NCI-H128 (cell line): ENCODE results near the gene KIF5C.

Experiments
- DNase-seq: peaks from one replicate; lab custom pipeline; 2025; ENCODE audit not compliant: unreplicated experiment; lab: John Stamatoyannopoulos, UW

Gene KIF5C

DNA sequence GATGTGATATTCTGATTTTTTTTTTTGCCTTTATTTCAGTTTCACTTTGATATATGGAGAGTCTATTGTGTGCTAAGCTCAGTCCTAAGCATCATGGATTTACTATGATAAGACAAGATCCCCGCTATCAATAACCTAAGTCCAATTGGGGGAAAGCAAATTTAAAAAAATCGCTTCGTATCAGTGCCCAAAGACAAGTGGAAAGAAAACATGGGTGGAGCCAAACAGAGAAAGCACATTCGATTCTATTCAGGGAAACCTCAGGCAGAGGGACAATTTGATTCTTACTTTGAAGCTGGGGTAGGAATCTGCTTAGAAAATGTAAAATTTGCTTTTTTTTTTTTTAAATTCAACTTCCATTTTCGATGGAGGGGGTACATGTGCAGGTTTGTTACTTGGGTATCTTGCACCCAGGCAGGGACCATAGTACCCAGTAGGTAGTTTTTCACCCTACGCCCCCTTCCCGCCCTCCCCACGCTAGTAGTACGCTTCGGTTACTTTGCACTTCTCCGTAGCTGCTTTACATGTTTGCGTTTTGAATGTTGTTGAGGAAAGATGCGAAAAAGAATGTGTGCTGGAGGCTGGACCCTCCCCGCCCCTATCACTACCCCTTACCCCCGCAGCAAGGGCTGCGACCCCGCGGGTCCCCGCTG is 12.4 kb downstream of the KIF5C start:
- DNase-seq = no peak

DNA sequence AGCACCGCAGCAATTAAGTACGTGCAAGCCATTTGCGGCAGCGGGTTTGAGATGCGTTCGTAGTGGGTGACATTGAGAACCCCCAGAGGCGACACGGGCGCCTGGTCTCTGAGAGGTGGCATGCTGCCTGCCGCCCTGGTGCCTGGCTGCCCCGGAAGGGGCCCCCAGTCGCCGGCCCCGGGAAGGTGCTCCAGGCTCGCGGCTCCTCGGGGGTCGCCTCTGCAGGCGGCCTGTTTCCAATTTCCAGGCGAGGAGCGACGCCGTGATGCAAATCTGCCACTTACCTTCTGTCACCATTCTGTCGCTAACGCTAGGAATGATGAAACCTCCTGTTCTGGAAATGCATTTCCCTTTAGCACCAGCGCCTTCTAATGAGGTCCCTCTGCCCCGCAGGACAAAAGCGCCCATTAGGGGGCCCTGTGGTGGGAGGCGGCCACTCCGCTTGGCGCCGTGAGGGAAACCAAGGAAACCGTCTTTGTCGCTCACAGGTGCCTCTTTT is 13.0 kb downstream of the KIF5C start:
- DNase-seq = no peak

DNA sequence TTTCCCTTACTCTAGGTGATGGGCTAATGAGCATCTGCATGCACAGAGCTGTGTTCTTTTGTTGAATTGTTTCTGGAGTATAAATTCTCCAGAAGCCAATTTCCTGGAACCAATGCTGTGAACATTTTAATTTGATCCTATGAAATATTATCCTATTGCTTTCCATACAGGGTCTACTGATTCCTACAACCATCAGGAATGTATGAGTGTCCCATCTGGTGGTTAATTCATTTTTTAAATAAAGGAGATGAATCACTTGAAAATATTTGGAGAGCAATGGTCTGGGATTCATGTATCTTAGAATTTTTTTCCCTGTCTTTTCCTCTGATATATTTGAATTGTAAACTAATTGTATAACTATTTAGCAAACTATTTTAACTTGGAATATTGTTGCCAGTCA is 14.0 kb downstream of the KIF5C start:
- DNase-seq = no peak

GRCh38 chr2:148893906-148894305 is 18.9 kb downstream of the KIF5C start:
- DNase-seq = no peak

GRCh38 chr2:148896136-148896535 is 21.1 kb downstream of the KIF5C start:
- peak; percentile 24 for DNase-seq

DNA sequence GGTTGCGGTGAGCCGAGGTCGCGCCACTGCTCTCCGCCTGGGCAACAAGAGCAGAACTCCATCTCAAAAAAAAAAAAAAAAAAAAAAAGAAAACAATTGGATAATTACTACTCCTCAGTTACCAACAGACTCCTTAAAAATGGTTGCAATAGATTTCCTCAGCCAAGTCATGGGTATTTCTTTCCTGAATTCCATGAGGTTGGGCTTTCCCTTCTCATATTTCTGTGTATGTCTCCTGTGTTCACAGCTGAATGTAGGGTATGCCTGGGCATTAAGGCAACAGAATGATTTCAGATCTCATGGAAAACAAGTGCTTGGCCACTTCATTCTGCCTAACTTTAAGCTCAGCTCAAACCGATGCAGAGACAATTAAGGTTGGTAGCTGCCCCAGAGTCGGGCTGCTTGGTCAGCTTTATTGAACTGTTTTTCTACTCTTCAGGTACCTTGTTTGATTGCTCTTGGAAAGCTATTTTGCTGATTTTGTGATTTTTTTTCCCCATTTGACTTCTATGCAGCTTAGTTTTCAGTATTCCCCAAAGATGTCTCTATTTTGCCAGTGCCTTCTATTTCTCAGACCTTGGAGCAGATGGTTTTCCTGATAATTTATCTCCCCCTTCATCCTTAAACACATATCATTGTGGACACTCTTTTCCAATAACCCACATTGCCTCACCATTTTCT is 24.8 kb downstream of the KIF5C start:
- no peak for DNase-seq

GRCh38 chr2:148900350-148900837 is 25.4 kb downstream of the KIF5C start:
- DNase-seq = no peak

DNA sequence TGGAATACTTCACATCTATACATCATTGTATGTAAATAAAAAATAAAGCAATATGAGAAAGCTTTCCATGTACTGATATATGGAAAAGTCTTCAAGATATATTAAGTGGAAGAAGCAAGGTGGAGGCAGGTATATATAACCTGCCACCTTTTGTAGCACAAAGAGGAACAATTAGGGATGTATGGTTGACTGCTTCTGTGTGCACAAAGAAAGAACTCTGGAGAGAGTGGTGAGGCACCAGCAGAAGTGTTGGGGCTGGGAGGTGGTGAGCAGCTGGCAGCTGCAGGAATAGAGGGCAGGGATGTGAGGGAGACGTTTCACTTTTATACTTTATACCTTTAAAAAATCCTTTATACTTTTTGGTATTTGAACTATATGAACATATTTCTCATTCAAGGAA is 26.1 kb downstream of the KIF5C start:
- DNase-seq = peak; percentile 30

DNA sequence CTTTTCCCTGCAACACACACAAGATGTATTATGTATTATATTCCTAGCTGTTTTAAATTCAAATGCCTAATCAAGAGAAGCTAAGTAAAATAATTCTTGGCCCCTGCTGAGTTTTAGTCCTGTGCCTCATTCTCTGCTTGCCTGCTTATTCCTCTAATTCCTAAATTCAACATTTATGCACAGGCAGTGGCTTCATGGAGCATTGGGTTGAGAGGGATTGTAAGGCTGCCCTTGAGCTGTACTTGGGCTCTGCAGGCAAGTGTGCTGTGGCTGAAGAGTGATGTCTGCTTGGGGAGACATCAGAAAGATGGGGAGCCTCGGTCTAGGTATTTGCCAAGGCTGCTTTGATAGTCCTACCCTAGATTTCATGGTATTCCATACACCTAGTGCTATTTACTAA is 27.8 kb downstream of the KIF5C start:
- DNase-seq = no peak

DNA sequence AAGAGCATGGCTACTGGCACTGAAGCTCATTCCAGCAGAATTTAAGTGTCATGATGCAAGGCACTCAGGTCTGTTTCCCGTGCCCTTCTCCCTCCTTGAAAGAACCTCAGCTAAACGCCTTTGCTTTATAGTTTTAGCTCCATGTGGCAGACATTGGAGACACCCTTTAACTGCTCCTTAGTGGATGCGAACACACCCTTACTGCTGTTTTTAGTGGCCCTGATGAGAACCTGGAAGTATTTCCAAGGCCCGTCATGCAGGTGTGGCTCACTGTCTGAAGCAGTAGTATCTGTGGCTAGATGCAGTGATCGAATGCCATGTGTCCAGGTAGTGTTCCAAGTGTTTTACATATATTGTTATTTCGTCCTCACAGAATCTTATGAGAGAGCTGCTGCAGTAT is 28.3 kb downstream of the KIF5C start:
- DNase-seq = no peak

- DNase-seq = no peak
Observed at GRCh38 chr2:148903979-148904378, 29.0 kb downstream of the KIF5C start.

DNA sequence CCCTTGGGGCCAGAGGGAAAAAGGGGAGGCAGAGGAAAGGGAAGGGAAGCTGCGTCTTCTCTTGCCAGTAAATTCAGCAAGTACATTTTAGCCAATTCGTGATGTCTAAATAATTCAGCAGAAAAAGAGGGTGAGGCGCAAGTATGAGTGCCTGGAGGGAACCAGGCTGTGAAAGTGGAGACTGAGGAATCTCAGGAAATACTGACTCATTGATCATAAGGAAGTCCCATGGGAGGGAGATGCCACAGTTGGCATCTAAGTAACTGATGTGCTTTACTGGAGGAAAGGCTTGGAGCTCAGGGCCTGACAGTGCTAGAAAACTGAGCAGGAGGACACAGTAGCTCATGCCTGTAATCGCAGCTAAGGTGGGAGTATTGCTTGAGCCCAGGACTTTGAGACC is 31.1 kb downstream of the KIF5C start:
- DNase-seq = no peak

DNA sequence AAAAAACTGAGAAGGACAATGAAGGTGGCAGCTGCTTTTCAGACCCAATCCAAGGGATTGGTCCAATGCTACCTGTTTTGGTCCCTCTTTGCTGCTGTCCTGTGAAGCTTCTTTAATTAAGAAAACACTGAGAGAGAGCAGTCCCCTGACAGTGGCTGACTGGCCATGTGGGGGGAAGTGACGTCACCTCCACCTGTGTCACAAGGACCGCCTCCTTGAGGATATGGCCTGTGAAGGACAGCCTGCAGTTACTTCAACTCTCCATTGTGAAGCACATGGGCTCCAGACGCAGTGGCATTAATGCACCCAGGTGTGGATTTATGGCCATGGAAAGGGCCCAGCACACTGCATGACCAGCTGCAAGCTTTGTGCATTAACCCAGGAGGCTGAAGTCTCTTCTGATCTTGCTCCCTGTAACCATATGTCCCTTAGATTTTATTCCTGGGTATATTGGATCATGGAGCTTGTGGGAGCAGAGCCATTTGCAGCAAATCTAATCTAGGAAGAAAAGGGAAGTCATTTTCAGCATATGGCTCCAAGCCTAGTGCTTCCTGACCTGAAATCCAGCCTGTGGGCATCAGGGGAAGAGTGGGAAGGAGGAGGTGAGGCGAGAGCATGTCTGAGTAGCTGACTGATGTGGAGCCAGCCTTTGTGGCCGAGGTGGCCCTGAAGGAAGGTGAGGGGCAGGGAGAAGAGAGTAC is 32.2 kb downstream of the KIF5C start:
- no peak for DNase-seq

DNA sequence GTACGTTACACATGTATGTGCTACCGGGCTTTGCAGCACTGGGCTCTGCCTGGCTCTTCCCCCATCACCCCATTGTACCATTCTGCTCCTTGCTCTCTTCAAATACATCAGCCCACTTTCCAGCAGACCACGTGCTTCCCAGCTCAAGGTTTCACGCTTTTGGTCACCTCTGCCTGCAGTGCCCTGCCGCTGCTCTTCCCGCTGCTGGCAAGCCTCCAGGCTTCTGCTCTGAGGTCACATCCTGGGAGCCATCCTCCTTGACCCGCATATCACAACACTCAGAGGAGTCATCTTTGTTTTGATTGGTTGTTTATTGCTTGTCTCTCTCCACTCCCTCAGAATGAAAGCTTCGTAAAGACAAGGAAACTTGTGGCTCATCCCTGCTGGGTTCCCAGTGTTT is 34.1 kb downstream of the KIF5C start:
- no peak for DNase-seq

DNA sequence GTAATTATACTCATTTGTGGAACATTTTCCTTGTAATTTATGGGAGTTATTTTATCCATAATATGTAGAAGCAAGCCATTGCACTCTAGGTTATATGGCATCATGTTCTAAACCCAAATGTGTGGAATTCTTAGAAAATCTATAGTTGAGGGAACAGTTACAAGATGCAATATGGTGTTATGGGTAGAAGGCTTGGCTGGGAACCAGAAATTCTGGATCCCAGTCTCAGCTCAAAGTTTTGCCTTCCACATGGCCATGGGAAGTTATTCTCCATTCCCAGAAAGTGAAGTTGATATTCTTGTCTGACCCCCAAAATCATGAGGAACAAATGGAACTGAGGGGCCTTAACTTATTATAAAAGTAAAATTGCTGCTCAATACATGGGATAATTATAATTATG is 38.0 kb downstream of the KIF5C start:
- no peak for DNase-seq

DNA sequence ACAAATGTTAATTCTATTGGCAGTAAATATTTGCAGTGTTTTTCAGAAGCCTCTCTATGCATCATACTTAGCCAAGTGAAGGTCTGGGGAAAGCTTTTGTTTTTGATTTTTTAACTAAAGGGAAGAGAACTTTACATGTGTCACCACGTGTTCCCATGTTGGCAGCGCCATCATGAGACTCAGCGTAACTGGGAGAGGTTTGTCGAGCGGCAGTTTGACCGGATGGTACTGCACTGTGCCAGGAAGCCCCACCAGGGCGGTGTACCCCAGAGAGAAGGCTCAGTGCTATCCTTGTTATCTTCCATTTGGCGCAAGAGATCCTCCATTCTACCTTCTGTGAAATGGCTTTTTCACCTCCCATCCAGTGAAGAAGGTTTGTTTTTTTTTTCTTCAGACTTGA is 38.5 kb downstream of the KIF5C start:
- DNase-seq = no peak

GRCh38 chr2:148914463-148914862 is 39.4 kb downstream of the KIF5C start:
- no peak for DNase-seq

GRCh38 chr2:148917431-148917830 is 42.4 kb downstream of the KIF5C start:
- no peak for DNase-seq

DNA sequence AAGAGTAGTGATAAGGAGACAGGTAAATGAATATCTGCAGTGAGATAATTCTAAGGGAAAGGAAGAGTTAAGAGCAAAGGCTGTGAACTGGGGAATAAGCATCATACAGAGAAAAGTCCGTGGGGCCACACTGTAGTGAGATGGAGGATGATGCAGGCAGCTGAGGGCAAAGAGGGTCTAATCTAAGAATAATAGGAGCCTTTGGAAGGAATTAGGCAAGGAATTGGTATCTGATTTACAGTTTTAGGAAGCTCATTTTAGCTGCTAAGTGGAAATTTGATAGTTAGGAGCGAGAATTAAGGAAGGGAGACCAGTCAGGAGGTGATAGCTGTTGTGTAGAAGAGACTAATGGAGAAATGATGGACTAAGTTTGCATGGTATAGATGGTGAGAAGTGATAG is 43.5 kb downstream of the KIF5C start:
- no peak for DNase-seq

DNA sequence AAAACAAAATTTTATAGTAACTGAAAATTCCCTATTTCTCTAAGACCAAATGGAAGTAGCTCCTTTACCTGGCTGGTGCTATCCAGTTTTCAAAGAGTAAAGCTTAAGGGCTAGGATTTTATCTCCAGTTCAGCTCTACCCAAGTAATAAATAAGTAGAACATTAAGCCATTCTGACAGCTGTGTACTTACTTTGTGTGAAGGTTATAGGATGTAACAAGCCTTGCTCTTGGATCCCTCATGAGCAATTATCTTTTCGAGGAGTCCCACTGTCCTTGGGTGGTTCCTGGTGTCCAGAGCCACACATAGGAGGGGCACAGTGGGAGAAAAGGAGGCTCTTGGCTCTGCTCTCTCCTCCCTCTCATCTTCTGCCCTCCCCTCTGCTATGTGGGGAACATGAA is 45.5 kb downstream of the KIF5C start:
- DNase-seq = no peak

- no peak for DNase-seq
Observed at GRCh38 chr2:148922062-148922461, 47.0 kb downstream of the KIF5C start.
